HepG2 (cell line): Measurements from ENCODE around the gene PGGT1B. TPM values are rescaled to one million over a fixed set of nuclear protein-coding genes. Genes with fewer than 3 reads are reported as not detected.

Source experiments
- AGO1 ChIP-seq: fragments of 200-400 bp; formaldehyde crosslinking; IDR thresholded peaks from 2 replicates; pipeline ENCODE4 v1.6.1; 2017; ENCODE audit warnings: mild to moderate bottlenecking, low read depth, low read length, moderate library complexity; ENCODE audit not compliant: poor library complexity, severe bottlenecking
- ATF1 ChIP-seq: IDR thresholded peaks from 2 replicates; pipeline ENCODE4 v1.6.1; 2016; ENCODE audit warnings: mild to moderate bottlenecking, control low read depth
- CEBPB ChIP-seq: IDR thresholded peaks from 2 replicates; pipeline ENCODE4 v1.6.1; 2011; ENCODE audit warnings: low read depth, low read length, improper control_type of control experiment, borderline replicate concordance
- EED ChIP-seq: sonication (generic); formaldehyde crosslinking; IDR thresholded peaks from 2 replicates; pipeline ENCODE4 v1.5.0; 2020; ENCODE audit warnings: mild to moderate bottlenecking, missing genetic modification reagents
- FOXP4 ChIP-seq: sonication (generic); formaldehyde crosslinking; IDR thresholded peaks from 2 replicates; pipeline ENCODE4 v1.4.0; 2020; ENCODE audit warnings: missing genetic modification reagents
- MAX ChIP-seq: IDR thresholded peaks from 2 replicates; pipeline ENCODE4 v1.6.1; 2012; ENCODE audit warnings: inconsistent platforms
- MXI1 ChIP-seq: IDR thresholded peaks from 3 replicates; pipeline ENCODE4 v1.6.1; 2012; ENCODE audit warnings: low read depth, low read length, inconsistent platforms, borderline replicate concordance
- NR1H2 ChIP-seq: sonication (generic); formaldehyde crosslinking; IDR thresholded peaks from 2 replicates; pipeline ENCODE4 v1.8.1; 2022; ENCODE audit warnings: low read depth, missing genetic modification reagents, borderline replicate concordance
- RARG ChIP-seq: sonication (generic); formaldehyde crosslinking; IDR thresholded peaks from 2 replicates; pipeline ENCODE4 v1.4.0; 2020; ENCODE audit warnings: low read depth, mild to moderate bottlenecking, missing genetic modification reagents
- RFX1 ChIP-seq: fragments of 450-650 bp; IDR thresholded peaks from 2 replicates; pipeline ENCODE4 v1.6.1; 2017
- YEATS2 ChIP-seq: sonication (generic); formaldehyde crosslinking; IDR thresholded peaks from 2 replicates; pipeline ENCODE4 v1.4.0; 2020; ENCODE audit warnings: missing genetic modification reagents, borderline replicate concordance
- ZFP36L2 ChIP-seq: sonication (generic); formaldehyde crosslinking; IDR thresholded peaks from 2 replicates; pipeline ENCODE4 v1.4.0; 2020; ENCODE audit warnings: missing genetic modification reagents
- ZNF20 ChIP-seq: sonication (generic); formaldehyde crosslinking; IDR thresholded peaks from 2 replicates; pipeline ENCODE4 v1.4.0; 2020; ENCODE audit warnings: mild to moderate bottlenecking, moderate library complexity, missing genetic modification reagents
- ZNF460 ChIP-seq: sonication (generic); formaldehyde crosslinking; IDR thresholded peaks from 2 replicates; pipeline ENCODE4 v1.5.1; 2020; ENCODE audit warnings: missing genetic modification reagents, mild to moderate bottlenecking, borderline replicate concordance
- ZNF558 ChIP-seq: sonication (generic); formaldehyde crosslinking; IDR thresholded peaks from 2 replicates; pipeline ENCODE4 v1.9.0; 2022; ENCODE audit warnings: mild to moderate bottlenecking, missing genetic modification reagents, borderline replicate concordance
- ZNF644 ChIP-seq: IDR thresholded peaks from 2 replicates; pipeline ENCODE4 v1.6.1; 2016; ENCODE audit warnings: low read depth
- ZNF660 ChIP-seq: sonication (generic); formaldehyde crosslinking; IDR thresholded peaks from 2 replicates; pipeline ENCODE4 v1.5.1; 2020; ENCODE audit warnings: mild to moderate bottlenecking, low read depth, missing genetic modification reagents, borderline replicate concordance
- ZNF674 ChIP-seq: sonication (generic); formaldehyde crosslinking; IDR thresholded peaks from 2 replicates; pipeline ENCODE4 v1.5.0; 2020; ENCODE audit warnings: low read depth, mild to moderate bottlenecking, missing genetic modification reagents
- polyA plus RNA-seq, 8 experiments: library from polyadenylated mRNA; depleted of rRNA in 3 of 8; stranded (reverse) in 7 of 8; unstranded in 1 of 8; fragments of >200 nt; fragmentation: Illumina TruSeq in 4 of 8; extraction: Trizol in 4 of 8; gene quantifications; 2 replicates each; pipeline versions ENCODE4 v1.2.1 to v1.2.3, GENCODE V29; 2011 to 2016; ENCODE audit warnings: low read depth in 4 of 8, missing spikeins in 1 of 8, mixed read lengths in 1 of 8; ENCODE audit not compliant: insufficient read depth in 1 of 8
- total RNA-seq, 5 experiments: library from RNA; depleted of rRNA; stranded (reverse); fragments of >200 nt; fragmentation: Illumina TruSeq; extraction: Trizol; gene quantifications; 2 replicates each; pipeline ENCODE4 v1.2.3, GENCODE V29; 2016; ENCODE audit warnings: low read depth in 1 of 5
- TF ChIP-seq, protein P1 (sequence below): sonication (generic); formaldehyde crosslinking; IDR thresholded peaks from 2 replicates; pipeline ENCODE4 v1.4.0; 2020; ENCODE audit warnings: missing genetic modification reagents
- TF ChIP-seq, protein P2 (sequence below): sonication (generic); formaldehyde crosslinking; IDR thresholded peaks from 2 replicates; pipeline ENCODE4 v1.5.1; 2020; ENCODE audit warnings: missing genetic modification reagents, mild to moderate bottlenecking, borderline replicate concordance
- TF ChIP-seq, protein P3 (sequence below): sonication (generic); formaldehyde crosslinking; IDR thresholded peaks from 2 replicates; pipeline ENCODE4 v1.4.0; 2020; ENCODE audit warnings: missing genetic modification reagents, mild to moderate bottlenecking, borderline replicate concordance

PGGT1B gene
- total and polyA plus RNA-seq, 2 of the 13 experiments (the other 11 are each of a cell fraction or from before 2014, with no cell fraction given), result 2.4 to 42.7 TPM

GRCh38 chr5:115169487-115170133 is 93.1 kb downstream of the PGGT1B start, which contains the start of gene TRIM36 (continued):
- TF ChIP-seq, protein P1, sequence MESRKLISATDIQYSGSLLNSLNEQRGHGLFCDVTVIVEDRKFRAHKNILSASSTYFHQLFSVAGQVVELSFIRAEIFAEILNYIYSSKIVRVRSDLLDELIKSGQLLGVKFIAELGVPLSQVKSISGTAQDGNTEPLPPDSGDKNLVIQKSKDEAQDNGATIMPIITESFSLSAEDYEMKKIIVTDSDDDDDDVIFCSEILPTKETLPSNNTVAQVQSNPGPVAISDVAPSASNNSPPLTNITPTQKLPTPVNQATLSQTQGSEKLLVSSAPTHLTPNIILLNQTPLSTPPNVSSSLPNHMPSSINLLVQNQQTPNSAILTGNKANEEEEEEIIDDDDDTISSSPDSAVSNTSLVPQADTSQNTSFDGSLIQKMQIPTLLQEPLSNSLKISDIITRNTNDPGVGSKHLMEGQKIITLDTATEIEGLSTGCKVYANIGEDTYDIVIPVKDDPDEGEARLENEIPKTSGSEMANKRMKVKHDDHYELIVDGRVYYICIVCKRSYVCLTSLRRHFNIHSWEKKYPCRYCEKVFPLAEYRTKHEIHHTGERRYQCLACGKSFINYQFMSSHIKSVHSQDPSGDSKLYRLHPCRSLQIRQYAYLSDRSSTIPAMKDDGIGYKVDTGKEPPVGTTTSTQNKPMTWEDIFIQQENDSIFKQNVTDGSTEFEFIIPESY (CRISPR knock-in tag), result no peak
- TF ChIP-seq ZNF674 (0 out of 2 replicates have a peak, but pooled peaks have one; percentile 26), RFX1 (peak; percentile 93), CEBPB (no peak), NR1H2 (no peak), MAX (peak; percentile 66), ATF1 (no peak), MXI1 (peak; percentile 92; the same call in 2 of the 3 replicates), AGO1 (peak; percentile 4), ZNF20 (CRISPR knock-in tag) (no peak), EED (CRISPR knock-in tag) (peak; percentile 91), FOXP4 (CRISPR knock-in tag) (no peak; the same call in 1 of the 2 replicates), ZNF460 (CRISPR knock-in tag) (no peak), ZFP36L2 (CRISPR knock-in tag) (no peak), RARG (CRISPR knock-in tag) (no peak), ZNF558 (CRISPR knock-in tag) (peak; percentile 59; the same call in 1 of the 2 replicates), ZNF660 (CRISPR knock-in tag) (no peak), YEATS2 (peak; percentile 22; the same call in 1 of the 2 replicates), ZNF644 (CRISPR knock-in tag) (no peak)
- TF ChIP-seq, protein P2, sequence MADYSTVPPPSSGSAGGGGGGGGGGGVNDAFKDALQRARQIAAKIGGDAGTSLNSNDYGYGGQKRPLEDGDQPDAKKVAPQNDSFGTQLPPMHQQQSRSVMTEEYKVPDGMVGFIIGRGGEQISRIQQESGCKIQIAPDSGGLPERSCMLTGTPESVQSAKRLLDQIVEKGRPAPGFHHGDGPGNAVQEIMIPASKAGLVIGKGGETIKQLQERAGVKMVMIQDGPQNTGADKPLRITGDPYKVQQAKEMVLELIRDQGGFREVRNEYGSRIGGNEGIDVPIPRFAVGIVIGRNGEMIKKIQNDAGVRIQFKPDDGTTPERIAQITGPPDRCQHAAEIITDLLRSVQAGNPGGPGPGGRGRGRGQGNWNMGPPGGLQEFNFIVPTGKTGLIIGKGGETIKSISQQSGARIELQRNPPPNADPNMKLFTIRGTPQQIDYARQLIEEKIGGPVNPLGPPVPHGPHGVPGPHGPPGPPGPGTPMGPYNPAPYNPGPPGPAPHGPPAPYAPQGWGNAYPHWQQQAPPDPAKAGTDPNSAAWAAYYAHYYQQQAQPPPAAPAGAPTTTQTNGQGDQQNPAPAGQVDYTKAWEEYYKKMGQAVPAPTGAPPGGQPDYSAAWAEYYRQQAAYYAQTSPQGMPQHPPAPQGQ, result no peak
- TF ChIP-seq, protein P3, sequence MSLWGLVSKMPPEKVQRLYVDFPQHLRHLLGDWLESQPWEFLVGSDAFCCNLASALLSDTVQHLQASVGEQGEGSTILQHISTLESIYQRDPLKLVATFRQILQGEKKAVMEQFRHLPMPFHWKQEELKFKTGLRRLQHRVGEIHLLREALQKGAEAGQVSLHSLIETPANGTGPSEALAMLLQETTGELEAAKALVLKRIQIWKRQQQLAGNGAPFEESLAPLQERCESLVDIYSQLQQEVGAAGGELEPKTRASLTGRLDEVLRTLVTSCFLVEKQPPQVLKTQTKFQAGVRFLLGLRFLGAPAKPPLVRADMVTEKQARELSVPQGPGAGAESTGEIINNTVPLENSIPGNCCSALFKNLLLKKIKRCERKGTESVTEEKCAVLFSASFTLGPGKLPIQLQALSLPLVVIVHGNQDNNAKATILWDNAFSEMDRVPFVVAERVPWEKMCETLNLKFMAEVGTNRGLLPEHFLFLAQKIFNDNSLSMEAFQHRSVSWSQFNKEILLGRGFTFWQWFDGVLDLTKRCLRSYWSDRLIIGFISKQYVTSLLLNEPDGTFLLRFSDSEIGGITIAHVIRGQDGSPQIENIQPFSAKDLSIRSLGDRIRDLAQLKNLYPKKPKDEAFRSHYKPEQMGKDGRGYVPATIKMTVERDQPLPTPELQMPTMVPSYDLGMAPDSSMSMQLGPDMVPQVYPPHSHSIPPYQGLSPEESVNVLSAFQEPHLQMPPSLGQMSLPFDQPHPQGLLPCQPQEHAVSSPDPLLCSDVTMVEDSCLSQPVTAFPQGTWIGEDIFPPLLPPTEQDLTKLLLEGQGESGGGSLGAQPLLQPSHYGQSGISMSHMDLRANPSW, result no peak
